SK-N-SH treated with all-trans-retinoic acid at 6 μM for 48 hours (cell line): Measurements from ENCODE around the gene TMED5.

ENCODE experiments used
- ATAC-seq: fragments of 200-7000 bp; cut with Tn5 transposase; 3 replicates; pipeline ENCODE4 v1.9.1; 2020; ENCODE audit warnings: mild to moderate bottlenecking, moderate library complexity
- ARNTL ChIP-seq: fragments of 450-650 bp; formaldehyde crosslinking; IDR thresholded peaks from 2 replicates; pipeline ENCODE4 v1.5.0; 2020; ENCODE audit warnings: low read depth, mild to moderate bottlenecking, moderate library complexity, borderline replicate concordance
- BACH2 ChIP-seq: fragments of 250-450 bp; sonication (Bioruptor Pico); IDR thresholded peaks from 2 replicates; pipeline ENCODE4 v1.9.0; 2021; ENCODE audit warnings: mild to moderate bottlenecking, borderline replicate concordance
- ESRRG ChIP-seq: fragments of 250-450 bp; sonication (Bioruptor Pico); IDR thresholded peaks from 2 replicates; pipeline ENCODE4 v1.6.1; 2021; ENCODE audit warnings: mild to moderate bottlenecking
- GLIS3 ChIP-seq: fragments of 250-450 bp; sonication (Bioruptor Pico); IDR thresholded peaks from 2 replicates; pipeline ENCODE4 v1.5.0; 2020; ENCODE audit warnings: mild to moderate bottlenecking, moderate library complexity
- ISL1 ChIP-seq: fragments of 250-450 bp; sonication (Bioruptor Pico); IDR thresholded peaks from 2 replicates; pipeline ENCODE4 v2.1.2; 2022; ENCODE audit warnings: mild to moderate bottlenecking, moderate library complexity
- OSR1 ChIP-seq: fragments of 250-450 bp; sonication (Bioruptor Pico); IDR thresholded peaks from 2 replicates; pipeline ENCODE4 v1.8.0; 2022; ENCODE audit warnings: moderate library complexity, mild to moderate bottlenecking, inconsistent platforms
- PATZ1 ChIP-seq: fragments of 250-450 bp; sonication (Bioruptor Pico); IDR thresholded peaks from 2 replicates; pipeline ENCODE4 v1.8.0; 2020; ENCODE audit warnings: mild to moderate bottlenecking, moderate library complexity, borderline replicate concordance
- POU6F1 ChIP-seq: fragments of 250-450 bp; sonication (Bioruptor Pico); IDR thresholded peaks from 2 replicates; pipeline ENCODE4 v1.8.0; 2021; ENCODE audit warnings: low read depth, mild to moderate bottlenecking, moderate library complexity, borderline replicate concordance
- PPARA ChIP-seq: fragments of 250-450 bp; sonication (Bioruptor Pico); IDR thresholded peaks from 2 replicates; pipeline ENCODE4 v1.5.0; 2020; ENCODE audit warnings: mild to moderate bottlenecking, borderline replicate concordance
- RARB ChIP-seq: fragments of 250-450 bp; sonication (Bioruptor Pico); IDR thresholded peaks from 2 replicates; pipeline ENCODE4 v1.8.0; 2021; ENCODE audit warnings: mild to moderate bottlenecking, moderate library complexity
- SNAI2 ChIP-seq: fragments of 250-450 bp; sonication (Bioruptor Pico); IDR thresholded peaks from 2 replicates; pipeline ENCODE4 v1.5.0; 2020; ENCODE audit warnings: mild to moderate bottlenecking, moderate library complexity
- TCF4 ChIP-seq: fragments of 250-450 bp; sonication (Bioruptor Pico); IDR thresholded peaks from 2 replicates; pipeline ENCODE4 v1.8.0; 2021; ENCODE audit warnings: mild to moderate bottlenecking, moderate library complexity, borderline replicate concordance
- TOX ChIP-seq: fragments of 250-450 bp; sonication (Bioruptor Pico); IDR thresholded peaks from 2 replicates; pipeline ENCODE4 v1.8.0; 2021; ENCODE audit warnings: mild to moderate bottlenecking, moderate library complexity, borderline replicate concordance
- TSHZ2 ChIP-seq: fragments of 250-450 bp; sonication (Bioruptor Pico); IDR thresholded peaks from 2 replicates; pipeline ENCODE4 v1.5.0; 2020; ENCODE audit warnings: mild to moderate bottlenecking, moderate library complexity
- ZC3H10 ChIP-seq: fragments of 250-450 bp; sonication (Bioruptor Pico); IDR thresholded peaks from 2 replicates; pipeline ENCODE4 v1.5.1; 2021; ENCODE audit warnings: mild to moderate bottlenecking, moderate library complexity
- ZFP3 ChIP-seq: fragments of 250-450 bp; sonication (Bioruptor Pico); IDR thresholded peaks from 2 replicates; pipeline ENCODE4 v1.5.0; 2020; ENCODE audit warnings: mild to moderate bottlenecking, moderate library complexity
- ZFP30 ChIP-seq: fragments of 450-650 bp; formaldehyde crosslinking; IDR thresholded peaks from 2 replicates; pipeline ENCODE4 v1.5.0; 2022; ENCODE audit warnings: mild to moderate bottlenecking, moderate library complexity
- ZNF565 ChIP-seq: fragments of 450-650 bp; formaldehyde crosslinking; conservative IDR thresholded peaks from 2 replicates; pipeline ENCODE4 v1.5.0; 2020; ENCODE audit warnings: low read depth, mild to moderate bottlenecking, moderate library complexity
- ZNF70 ChIP-seq: fragments of 450-650 bp; formaldehyde crosslinking; IDR thresholded peaks from 2 replicates; pipeline ENCODE4 v1.5.0; 2020; ENCODE audit warnings: mild to moderate bottlenecking, moderate library complexity
- ZNF8 ChIP-seq: fragments of 450-650 bp; formaldehyde crosslinking; IDR thresholded peaks from 2 replicates; pipeline ENCODE4 v1.5.0; 2020; ENCODE audit warnings: mild to moderate bottlenecking, moderate library complexity

The TMED5 gene

GRCh38 chr1:93219443-93219842, 39.2 kb upstream of the TMED5 start:
- TF ChIP-seq ZNF70 (CRISPR knock-in tag) (no peak), PPARA (no peak), ISL1 (CRISPR knock-in tag) (no peak), ZFP30 (CRISPR knock-in tag) (no peak), ZNF8 (CRISPR knock-in tag) (no peak), GLIS3 (CRISPR knock-in tag) (no peak), TCF4 (no peak), ZNF565 (CRISPR knock-in tag) (no peak), POU6F1 (CRISPR knock-in tag) (no peak), TSHZ2 (CRISPR knock-in tag) (no peak), RARB (no peak), ZFP3 (CRISPR knock-in tag) (no peak), BACH2 (CRISPR knock-in tag) (no peak), PATZ1 (no peak)
- no peak for ATAC-seq

GRCh38 chr1:93215322-93215721, 35.1 kb upstream of the TMED5 start:
- TF ChIP-seq GLIS3 (CRISPR knock-in tag) (no peak), TOX (CRISPR knock-in tag) (no peak), BACH2 (CRISPR knock-in tag) (no peak), ZNF565 (CRISPR knock-in tag) (no peak)
- ATAC-seq = no peak

GRCh38 chr1:93207211-93207610, 27.0 kb upstream of the TMED5 start:
- TF ChIP-seq OSR1 (CRISPR knock-in tag) = no peak
- no peak for TF ChIP-seq ZNF8 (CRISPR knock-in tag)
- no peak for TF ChIP-seq TOX (CRISPR knock-in tag)
- no peak for TF ChIP-seq ZFP30 (CRISPR knock-in tag)

GRCh38 chr1:93206567-93206954, 26.3 kb upstream of the TMED5 start:
- no peak for ATAC-seq
- TF ChIP-seq ESRRG (no peak), TOX (CRISPR knock-in tag) (no peak), BACH2 (CRISPR knock-in tag) (no peak)

More at GRCh38 chr1:93207211-93207610, 27.0 kb upstream of the TMED5 start:
- ATAC-seq = no peak

- TF ChIP-seq SNAI2 (no peak), ISL1 (CRISPR knock-in tag) (no peak), GLIS3 (CRISPR knock-in tag) (no peak), TCF4 (no peak), ARNTL (CRISPR knock-in tag) (no peak), ZNF8 (CRISPR knock-in tag) (no peak), ESRRG (no peak), OSR1 (CRISPR knock-in tag) (no peak), POU6F1 (CRISPR knock-in tag) (no peak), ZFP30 (CRISPR knock-in tag) (no peak), PATZ1 (no peak), ZNF70 (CRISPR knock-in tag) (no peak), ZC3H10 (CRISPR knock-in tag) (no peak), RARB (no peak), TOX (CRISPR knock-in tag) (no peak), PPARA (no peak)
- no peak for ATAC-seq
Observed at GRCh38 chr1:93205892-93206566, 25.8 kb upstream of the TMED5 start.
